HepG2 (cell line): Measurements from ENCODE around the gene NBR1. TPM values are rescaled to one million over a fixed set of nuclear protein-coding genes. Genes with fewer than 3 reads are reported as not detected.
A peak's percentile ranks its signal among the peaks of the same experiment; 100 is the strongest.

Experiments
- ASH2L ChIP-seq: fragments of 300-600, 200-600 bp; sonication (generic); IDR thresholded peaks from 2 replicates; pipeline ENCODE4 v1.7.0; 2017; ENCODE audit warnings: low read depth, mild to moderate bottlenecking, moderate library complexity, mixed read lengths, low read length; ENCODE audit not compliant: insufficient read length
- CC2D1A ChIP-seq: sonication (generic); formaldehyde crosslinking; IDR thresholded peaks from 2 replicates; pipeline ENCODE4 v1.8.1; 2023; ENCODE audit warnings: mild to moderate bottlenecking, missing genetic modification reagents
- JUN ChIP-seq: sonication (generic); formaldehyde crosslinking; IDR thresholded peaks from 2 replicates; pipeline ENCODE4 v1.4.0; 2020; ENCODE audit warnings: mild to moderate bottlenecking, missing genetic modification reagents
- KLF6 ChIP-seq: IDR thresholded peaks from 2 replicates; pipeline ENCODE4 v1.8.0; 2016; ENCODE audit warnings: missing biosample characterization, missing genetic modification reagents
- MTF1 ChIP-seq: sonication (generic); formaldehyde crosslinking; IDR thresholded peaks from 2 replicates; pipeline ENCODE4 v1.5.0; 2020; ENCODE audit warnings: missing genetic modification reagents
- PATZ1 ChIP-seq: sonication (generic); formaldehyde crosslinking; IDR thresholded peaks from 2 replicates; pipeline ENCODE4 v1.4.0; 2020; ENCODE audit warnings: missing genetic modification reagents
- SP140L ChIP-seq: sonication (generic); formaldehyde crosslinking; IDR thresholded peaks from 2 replicates; pipeline ENCODE4 v1.4.0; 2020; ENCODE audit warnings: missing genetic modification reagents, borderline replicate concordance
- SP2 ChIP-seq: sonication (generic); formaldehyde crosslinking; IDR thresholded peaks from 2 replicates; pipeline ENCODE4 v1.5.1; 2020; ENCODE audit warnings: mild to moderate bottlenecking, missing genetic modification reagents
- TBL1XR1 ChIP-seq: fragments of 150-350 bp; IDR thresholded peaks from 2 replicates; pipeline ENCODE4 v1.6.1; 2014; ENCODE audit warnings: borderline replicate concordance, low read length; ENCODE audit not compliant: partially characterized antibody
- ZFP36 ChIP-seq: fragments of 150-350 bp; IDR thresholded peaks from 2 replicates; pipeline ENCODE4 v1.6.1; 2018; ENCODE audit warnings: borderline replicate concordance, low read length, low read depth; ENCODE audit not compliant: partially characterized antibody
- ZFP90 ChIP-seq: sonication (generic); formaldehyde crosslinking; IDR thresholded peaks from 2 replicates; pipeline ENCODE4 v1.8.0; 2022; ENCODE audit warnings: missing genetic modification reagents, mild to moderate bottlenecking, inconsistent platforms, borderline replicate concordance
- ZNF24 ChIP-seq: fragments of 450-650 bp; IDR thresholded peaks from 2 replicates; pipeline ENCODE4 v1.6.1; 2017; ENCODE audit warnings: antibody characterized with exemption, mild to moderate bottlenecking
- ZNF281 ChIP-seq: sonication (generic); formaldehyde crosslinking; IDR thresholded peaks from 2 replicates; pipeline ENCODE4 v1.4.0; 2020; ENCODE audit warnings: missing genetic modification reagents, borderline replicate concordance
- ZNF510 ChIP-seq: sonication (generic); formaldehyde crosslinking; IDR thresholded peaks from 2 replicates; pipeline ENCODE4 v1.4.0; 2020; ENCODE audit warnings: low read depth, mild to moderate bottlenecking, missing genetic modification reagents
- ZNF609 ChIP-seq: sonication (generic); formaldehyde crosslinking; IDR thresholded peaks from 2 replicates; pipeline ENCODE4 v1.4.0; 2020; ENCODE audit warnings: mild to moderate bottlenecking, missing genetic modification reagents, borderline replicate concordance
- ZNF614 ChIP-seq: IDR thresholded peaks from 2 replicates; pipeline ENCODE4 v1.6.1; 2018; ENCODE audit warnings: missing biosample characterization, missing genetic modification reagents, inconsistent platforms, borderline replicate concordance
- ZSCAN31 ChIP-seq: sonication (generic); formaldehyde crosslinking; IDR thresholded peaks from 2 replicates; pipeline ENCODE4 v1.5.0; 2020; ENCODE audit warnings: low read depth, mild to moderate bottlenecking, missing genetic modification reagents
- polyA plus RNA-seq, 8 experiments: library from polyadenylated mRNA; depleted of rRNA in 3 of 8; stranded (reverse) in 7 of 8; unstranded in 1 of 8; fragments of >200 nt; fragmentation: Illumina TruSeq in 4 of 8; extraction: Trizol in 4 of 8; gene quantifications; 2 replicates each; pipeline versions ENCODE4 v1.2.1 to v1.2.3, GENCODE V29; 2011 to 2016; ENCODE audit warnings: low read depth in 4 of 8, missing spikeins in 1 of 8, mixed read lengths in 1 of 8; ENCODE audit not compliant: insufficient read depth in 1 of 8
- total RNA-seq, 5 experiments: library from RNA; depleted of rRNA; stranded (reverse); fragments of >200 nt; fragmentation: Illumina TruSeq; extraction: Trizol; gene quantifications; 2 replicates each; pipeline ENCODE4 v1.2.3, GENCODE V29; 2016; ENCODE audit warnings: low read depth in 1 of 5

NBR1 gene
- total and polyA plus RNA-seq, 2 of the 13 experiments (the other 11 are each of a cell fraction or from before 2014, with no cell fraction given): 51.7 to 121 TPM

GRCh38 chr17:43169561-43170139 is 1.4 kb upstream of the NBR1 start (continued):
- TF ChIP-seq SP2 (CRISPR knock-in tag) (no peak), ZSCAN31 (CRISPR knock-in tag) (no peak), ZNF24 (no peak), MTF1 (CRISPR knock-in tag) (no peak), ZNF281 (no peak), ZFP36 (peak; percentile 5), SP140L (CRISPR knock-in tag) (no peak), KLF6 (CRISPR knock-in tag) (no peak), ZNF510 (0 out of 2 replicates have a peak, but pooled peaks have one; percentile 12), TBL1XR1 (peak; percentile 65), ZNF614 (0 out of 2 replicates have a peak, but pooled peaks have one; percentile 22), ZFP90 (CRISPR knock-in tag) (no peak; the same call in 1 of the 2 replicates), PATZ1 (peak; percentile 81), JUN (CRISPR knock-in tag) (no peak), CC2D1A (no peak), ZNF609 (CRISPR knock-in tag) (peak; percentile 97), ASH2L (no peak)
